Measurements from ENCODE around the gene TBX1.

GRCh38 chr22:19797086-19798002 lies 36.8 kb downstream of the TBX1 start:
- no peak for TF ChIP-seq POLR2A (IDR thresholded peaks at IDR 0.05)
- TF ChIP-seq CTCF (IDR thresholded peaks at IDR 0.05): no peak

Data from uterus (tissue), 2 donors.